Suprapubic skin (tissue), 4 donors: ENCODE measurements around the gene LDLRAD4. TPM values are rescaled to one million over a fixed set of nuclear protein-coding genes. Genes with fewer than 3 reads are reported as not detected.

ENCODE experiments used
- DNase-seq, 2 donors: peaks; one replicate each; pipeline ENCODE4 v3.0.0-alpha.2; 2019; ENCODE audit warnings: low spot score in 2 of 2
- H3K27ac ChIP-seq: fragments of 200-600 bp; sonication (generic); one replicate; pipeline ENCODE4 v1.5.1; 2019
- H3K27me3 ChIP-seq: fragments of 200-600 bp; sonication (generic); one replicate; pipeline ENCODE4 v1.5.1; 2019
- H3K36me3 ChIP-seq: fragments of 200-600 bp; sonication (generic); one replicate; pipeline ENCODE4 v1.5.1; 2019
- H3K4me1 ChIP-seq: fragments of 200-600 bp; sonication (generic); one replicate; pipeline ENCODE4 v1.5.1; 2019
- H3K4me3 ChIP-seq: fragments of 200-600 bp; sonication (generic); one replicate; pipeline ENCODE4 v1.5.1; 2019; ENCODE audit warnings: mild to moderate bottlenecking
- H3K9me3 ChIP-seq: fragments of 200-600 bp; sonication (generic); one replicate; pipeline ENCODE4 v1.5.1; 2019
- EP300 ChIP-seq: sonication (generic); formaldehyde crosslinking; IDR thresholded peaks from one replicate; pipeline ENCODE4 v1.6.1; 2017; ENCODE audit warnings: antibody characterized with exemption
- POLR2A ChIP-seq, 2 donors: fragments of 450-650 bp; IDR thresholded peaks; one replicate each; pipeline ENCODE4 v1.6.1; 2017; ENCODE audit warnings: antibody characterized with exemption in 2 of 2, mild to moderate bottlenecking in 2 of 2, moderate library complexity in 2 of 2
- POLR2AphosphoS5 ChIP-seq, 3 donors: sonication (generic); formaldehyde crosslinking; IDR thresholded peaks; one replicate each; pipeline ENCODE4 v1.6.1; 2017; ENCODE audit warnings: antibody characterized with exemption in 3 of 3
- WGBS: methylation state at CpG from one replicate; pipeline ENCODE4 v1.1.5; 2018; 5-methylcytosine and 5-hydroxymethylcytosine counted together
- total RNA-seq, 4 donors: library from RNA; depleted of rRNA; stranded (reverse); fragments of >200 nt; gene quantifications; one replicate each; pipeline ENCODE4 v1.1.0, GENCODE V29; 2016
- TF ChIP-seq, protein P1 (sequence below), 2 donors: fragments of 200-600 bp in 1 of 2; fragments of 450-650 bp in 1 of 2; sonication (generic) in 1 of 2; IDR thresholded peaks; one replicate each; pipeline ENCODE4 v1.5.1; 2016 to 2019; ENCODE audit warnings: antibody characterized with exemption in 2 of 2, mild to moderate bottlenecking in 1 of 2, moderate library complexity in 1 of 2

The LDLRAD4 gene
- total RNA-seq, 4 donors from 2014 or later: 10.1 to 31.6 (median 15.1) TPM

DNA sequence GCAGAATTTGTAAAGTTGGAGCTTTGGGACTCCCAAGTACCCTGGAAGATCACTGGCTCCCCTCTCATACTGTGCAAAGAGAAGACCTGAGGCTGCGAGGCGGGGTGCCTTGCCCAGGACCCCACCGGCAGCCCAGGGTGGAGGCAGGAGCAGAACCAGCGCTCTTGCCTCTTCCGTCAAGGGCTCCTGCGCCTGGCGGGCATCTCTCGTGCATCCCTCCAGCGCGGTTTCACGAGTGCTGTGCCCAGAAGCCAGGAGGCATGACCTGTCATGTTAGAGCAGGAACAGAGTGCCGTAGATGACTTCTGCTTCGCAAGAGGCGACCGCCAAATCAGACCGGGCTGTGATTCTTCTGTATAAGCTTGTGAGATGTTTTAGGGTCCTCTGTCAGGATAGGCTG lies 77.3 kb downstream of the LDLRAD4 start:
- no peak overlapping the region for H3K27ac ChIP-seq
- H3K9me3 ChIP-seq: no peaks in the 10 kb centered on the region
- no peaks in the 10 kb centered on the region for H3K27me3 ChIP-seq
- 76% methylated on average over 7 of the region's 16 CpGs for WGBS
- no peaks in the 10 kb centered on the region for H3K4me1 ChIP-seq
- no peak for DNase-seq
- TF ChIP-seq POLR2AphosphoS5 (IDR thresholded peaks at IDR 0.05) (no peak), EP300 (no peak), POLR2A (IDR thresholded peaks at IDR 0.05) (no peak)
- TF ChIP-seq, protein P1, sequence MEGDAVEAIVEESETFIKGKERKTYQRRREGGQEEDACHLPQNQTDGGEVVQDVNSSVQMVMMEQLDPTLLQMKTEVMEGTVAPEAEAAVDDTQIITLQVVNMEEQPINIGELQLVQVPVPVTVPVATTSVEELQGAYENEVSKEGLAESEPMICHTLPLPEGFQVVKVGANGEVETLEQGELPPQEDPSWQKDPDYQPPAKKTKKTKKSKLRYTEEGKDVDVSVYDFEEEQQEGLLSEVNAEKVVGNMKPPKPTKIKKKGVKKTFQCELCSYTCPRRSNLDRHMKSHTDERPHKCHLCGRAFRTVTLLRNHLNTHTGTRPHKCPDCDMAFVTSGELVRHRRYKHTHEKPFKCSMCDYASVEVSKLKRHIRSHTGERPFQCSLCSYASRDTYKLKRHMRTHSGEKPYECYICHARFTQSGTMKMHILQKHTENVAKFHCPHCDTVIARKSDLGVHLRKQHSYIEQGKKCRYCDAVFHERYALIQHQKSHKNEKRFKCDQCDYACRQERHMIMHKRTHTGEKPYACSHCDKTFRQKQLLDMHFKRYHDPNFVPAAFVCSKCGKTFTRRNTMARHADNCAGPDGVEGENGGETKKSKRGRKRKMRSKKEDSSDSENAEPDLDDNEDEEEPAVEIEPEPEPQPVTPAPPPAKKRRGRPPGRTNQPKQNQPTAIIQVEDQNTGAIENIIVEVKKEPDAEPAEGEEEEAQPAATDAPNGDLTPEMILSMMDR (IDR thresholded peaks at IDR 0.05): no peak
- H3K36me3 ChIP-seq: no peaks in the 10 kb centered on the region
- no peak overlapping the region for H3K4me3 ChIP-seq

DNA sequence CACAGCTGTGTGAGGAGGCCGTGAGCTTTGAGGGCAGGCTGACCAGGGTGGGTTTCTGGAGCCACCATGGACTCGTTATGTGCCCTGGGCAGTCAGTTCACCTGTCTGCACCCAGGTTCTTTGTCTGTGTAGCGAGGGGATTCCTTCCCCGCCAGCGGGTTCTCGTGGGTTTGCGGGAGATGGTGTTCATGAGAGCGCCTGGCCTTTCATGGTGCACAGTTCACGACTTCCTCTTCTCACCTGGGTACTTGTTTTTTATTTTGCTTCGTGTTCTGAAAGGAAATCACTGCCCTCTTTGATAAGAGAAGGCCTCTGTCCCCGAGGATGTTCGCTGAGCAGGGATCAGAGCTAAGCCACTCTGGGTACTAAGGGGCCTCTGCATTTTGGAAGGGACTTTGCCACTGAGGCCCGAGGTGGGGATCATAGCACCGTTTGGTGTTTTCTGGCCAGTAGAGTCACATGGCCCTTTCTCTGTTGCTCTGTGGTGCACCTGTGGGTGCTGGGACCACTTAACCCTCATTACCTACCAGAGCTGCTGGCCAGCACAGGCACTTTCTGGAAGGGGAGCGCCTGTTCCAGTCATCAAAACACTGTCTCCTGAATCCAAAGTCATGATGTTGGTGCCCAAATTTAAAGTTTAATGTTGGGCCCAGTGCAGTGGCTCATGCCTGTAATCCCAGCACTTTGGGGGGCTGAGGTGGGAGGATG lies 78.5 kb downstream of the LDLRAD4 start:
- Histone ChIP-seq H3K27ac (no peak overlapping the region), H3K9me3 (no peaks in the 10 kb centered on the region), H3K4me3 (no peak overlapping the region), H3K27me3 (no peaks in the 10 kb centered on the region), H3K36me3 (no peaks in the 10 kb centered on the region), H3K4me1 (peaks cover 2% of the 10 kb centered on the region)
- 90% methylated on average over 14 of the region's 15 CpGs for WGBS
- TF ChIP-seq, protein P1 (IDR thresholded peaks at IDR 0.05): no peak
- TF ChIP-seq POLR2AphosphoS5 (IDR thresholded peaks at IDR 0.05) (no peak), POLR2A (IDR thresholded peaks at IDR 0.05) (no peak), EP300 (no peak)
- no peak for DNase-seq

DNA sequence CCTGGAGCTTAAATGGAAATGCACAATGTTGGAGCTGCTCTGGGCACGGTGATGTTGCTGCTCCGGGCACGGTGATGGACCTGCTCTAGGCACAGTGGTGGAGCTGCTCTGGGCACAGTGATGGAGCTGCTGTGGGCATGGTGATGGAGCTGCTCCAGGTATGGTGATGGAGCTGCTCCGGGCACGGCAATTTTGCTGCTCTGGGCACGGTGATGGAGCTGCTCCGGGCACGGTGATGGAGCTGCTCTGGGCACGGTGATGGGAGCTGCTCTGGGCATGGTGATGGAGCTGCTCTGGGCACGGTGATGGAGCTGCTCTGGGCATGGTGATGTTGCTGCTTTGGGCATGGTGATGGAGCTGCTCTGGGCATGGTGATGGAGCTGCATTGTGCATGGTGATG lies 79.7 kb downstream of the LDLRAD4 start:
- WGBS: 86% methylated on average over 10 of the region's 10 CpGs
- Histone ChIP-seq H3K4me3 (no peak overlapping the region), H3K27me3 (no peaks in the 10 kb centered on the region), H3K36me3 (no peaks in the 10 kb centered on the region), H3K4me1 (peaks cover 12% of the 10 kb centered on the region), H3K27ac (no peak overlapping the region), H3K9me3 (no peaks in the 10 kb centered on the region)
- TF ChIP-seq EP300 (no peak), POLR2A (IDR thresholded peaks at IDR 0.05) (no peak), POLR2AphosphoS5 (IDR thresholded peaks at IDR 0.05) (no peak)
- TF ChIP-seq, protein P1 (IDR thresholded peaks at IDR 0.05): no peak
- DNase-seq: no peak

DNA sequence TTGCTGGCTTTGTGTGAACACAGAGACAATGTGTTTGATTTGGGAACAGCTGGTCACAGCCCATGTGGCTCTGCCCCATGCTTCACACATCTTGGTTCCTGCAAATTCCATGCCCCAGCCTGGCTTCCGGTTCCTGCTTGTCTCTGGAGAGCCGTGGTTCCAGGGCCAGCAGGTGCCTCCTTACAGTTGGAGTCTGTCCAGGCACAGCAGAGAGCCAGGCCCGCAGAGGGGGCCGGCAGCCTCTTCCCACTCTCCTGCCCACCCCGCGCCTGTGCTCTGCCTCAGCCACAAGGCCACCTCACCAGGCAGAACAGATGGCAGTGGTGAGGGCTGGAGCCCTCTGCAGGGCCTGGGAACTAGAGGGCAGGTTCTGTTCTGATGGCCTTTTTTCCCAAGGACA lies 81.5 kb downstream of the LDLRAD4 start:
- Histone ChIP-seq H3K27me3 (no peaks in the 10 kb centered on the region), H3K4me3 (no peak overlapping the region), H3K27ac (no peak overlapping the region), H3K9me3 (no peaks in the 10 kb centered on the region), H3K36me3 (no peaks in the 10 kb centered on the region), H3K4me1 (peaks cover 12% of the 10 kb centered on the region)
- TF ChIP-seq, protein P1 (IDR thresholded peaks at IDR 0.05): no peak
- TF ChIP-seq EP300 (no peak), POLR2AphosphoS5 (IDR thresholded peaks at IDR 0.05) (no peak), POLR2A (IDR thresholded peaks at IDR 0.05) (no peak)
- 76% methylated on average over 6 of the region's 6 CpGs for WGBS
- no peak for DNase-seq

DNA sequence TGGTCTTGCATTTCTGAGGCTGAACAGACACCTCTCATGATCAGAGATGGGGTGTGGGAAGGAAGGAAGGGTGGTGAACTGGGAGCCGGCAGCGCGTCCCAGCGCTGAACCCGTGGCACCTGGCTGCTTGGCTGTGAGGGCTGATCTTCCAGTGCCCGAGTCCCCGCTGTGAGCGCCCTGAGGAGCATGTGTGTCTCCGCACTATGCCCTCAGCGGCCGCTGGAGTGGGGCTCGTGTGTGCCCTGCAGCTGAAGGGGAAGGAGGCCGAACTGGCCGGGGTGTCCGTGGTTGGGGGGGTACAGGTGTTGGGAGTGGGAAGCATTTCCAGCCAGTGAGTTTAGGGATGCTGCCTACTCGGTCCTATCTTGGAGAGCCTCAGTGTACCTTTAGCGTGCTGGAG lies 82.2 kb downstream of the LDLRAD4 start:
- no peak for DNase-seq
- Histone ChIP-seq H3K4me1 (peaks cover 12% of the 10 kb centered on the region), H3K9me3 (no peaks in the 10 kb centered on the region), H3K27me3 (no peaks in the 10 kb centered on the region), H3K36me3 (no peaks in the 10 kb centered on the region), H3K27ac (no peak overlapping the region), H3K4me3 (no peak overlapping the region)
- 90% methylated on average over 4 of the region's 17 CpGs for WGBS
- TF ChIP-seq POLR2A (IDR thresholded peaks at IDR 0.05) (no peak), POLR2AphosphoS5 (IDR thresholded peaks at IDR 0.05) (no peak), EP300 (no peak)
- TF ChIP-seq, protein P1 (IDR thresholded peaks at IDR 0.05): no peak
